Posterior cingulate gyrus (tissue), 11 donors: ENCODE data around the gene AASDH.
"Not testable (repeated sequence)": the region's sequence is repeated elsewhere in the genome, so short reads cannot be mapped to it uniquely, and the experiment has no call there.

Experiments used
- DNase-seq, 10 donors: peaks; one replicate each; pipeline versions ENCODE4 v3.0.0 to v3.0.0-alpha.2; 2020 to 2021; ENCODE audit warnings: mixed read lengths in 3 of 10
- intact Hi-C: fragments of 100-400 bp; cut with DNase I; formaldehyde crosslinking; loops from one replicate; pipeline ENCODE4 v1.15.1; 2023

AASDH gene

GRCh38 chr4:56405016-56405415 lies 17.7 kb upstream of the AASDH start:
- intact Hi-C loops = no loop called here
- no peak for DNase-seq

- no peak for DNase-seq
- intact Hi-C loops = no loop called here
Observed at GRCh38 chr4:56400560-56400959, 13.3 kb upstream of the AASDH start.

- no peak for DNase-seq
- intact Hi-C loops = no loop called here
Observed at GRCh38 chr4:56391270-56391669, 4.0 kb upstream of the AASDH start.

- intact Hi-C loops = no loop called here
- DNase-seq = no peak
Observed at GRCh38 chr4:56389558-56389957, 2.3 kb upstream of the AASDH start.

GRCh38 chr4:56388306-56388705 lies 1.0 kb upstream of the AASDH start:
- intact Hi-C loops = no loop called here
- DNase-seq = no peak

GRCh38 chr4:56386091-56386490 lies 1.2 kb downstream of the AASDH start:
- intact Hi-C loops = no loop called here
- no peak for DNase-seq

- no peak for DNase-seq
Observed at GRCh38 chr4:56375458-56375857, 11.8 kb downstream of the AASDH start.

GRCh38 chr4:56374956-56375355 lies 12.3 kb downstream of the AASDH start:
- no peak for DNase-seq
- intact Hi-C loops = no loop called here

More at GRCh38 chr4:56375458-56375857, 11.8 kb downstream of the AASDH start:
- intact Hi-C loops = no loop called here

- no peak for DNase-seq
Observed at GRCh38 chr4:56372774-56373173, 14.5 kb downstream of the AASDH start.

GRCh38 chr4:56371426-56372220 lies 15.7 kb downstream of the AASDH start:
- intact Hi-C loops = no loop called here
- DNase-seq = no peak

More at GRCh38 chr4:56372774-56373173, 14.5 kb downstream of the AASDH start:
- intact Hi-C loops = no loop called here

- DNase-seq = no peak
- intact Hi-C loops = no loop called here
Observed at GRCh38 chr4:56370377-56370776, 16.9 kb downstream of the AASDH start.

- DNase-seq, intact Hi-C loops: not testable (repeated sequence)
Observed at GRCh38 chr4:56362981-56363380, 24.3 kb downstream of the AASDH start.

GRCh38 chr4:56360071-56360470 lies 27.2 kb downstream of the AASDH start:
- DNase-seq = no peak
- intact Hi-C loops = no loop called here

GRCh38 chr4:56356650-56357049 lies 30.6 kb downstream of the AASDH start:
- intact Hi-C loops = no loop called here
- no peak for DNase-seq

- intact Hi-C loops = no loop called here
- DNase-seq = no peak
Observed at GRCh38 chr4:56348576-56348975, 38.7 kb downstream of the AASDH start.

- no peak for DNase-seq
- intact Hi-C loops = no loop called here
Observed at GRCh38 chr4:56345458-56345857, 41.8 kb downstream of the AASDH start.

- DNase-seq = no peak
- intact Hi-C loops = no loop called here
Observed at GRCh38 chr4:56342746-56343145, 44.5 kb downstream of the AASDH start.

- DNase-seq = no peak
- intact Hi-C loops = no loop called here
Observed at GRCh38 chr4:56330691-56331090, 56.6 kb downstream of the AASDH start.

GRCh38 chr4:56326363-56326762 lies 60.9 kb downstream of the AASDH start:
- intact Hi-C loops = no loop called here
- no peak for DNase-seq

- no peak for DNase-seq
- intact Hi-C loops = no loop called here
Observed at GRCh38 chr4:56324011-56324610, 63.2 kb downstream of the AASDH start.

- DNase-seq = no peak
- intact Hi-C loops = no loop called here
Observed at GRCh38 chr4:56323327-56323726, 64.0 kb downstream of the AASDH start.

GRCh38 chr4:56321251-56321650 lies 66.0 kb downstream of the AASDH start:
- intact Hi-C loops = no loop called here
- no peak for DNase-seq
